ENCODE data around the gene LOXHD1.

The LOXHD1 gene, protein sequence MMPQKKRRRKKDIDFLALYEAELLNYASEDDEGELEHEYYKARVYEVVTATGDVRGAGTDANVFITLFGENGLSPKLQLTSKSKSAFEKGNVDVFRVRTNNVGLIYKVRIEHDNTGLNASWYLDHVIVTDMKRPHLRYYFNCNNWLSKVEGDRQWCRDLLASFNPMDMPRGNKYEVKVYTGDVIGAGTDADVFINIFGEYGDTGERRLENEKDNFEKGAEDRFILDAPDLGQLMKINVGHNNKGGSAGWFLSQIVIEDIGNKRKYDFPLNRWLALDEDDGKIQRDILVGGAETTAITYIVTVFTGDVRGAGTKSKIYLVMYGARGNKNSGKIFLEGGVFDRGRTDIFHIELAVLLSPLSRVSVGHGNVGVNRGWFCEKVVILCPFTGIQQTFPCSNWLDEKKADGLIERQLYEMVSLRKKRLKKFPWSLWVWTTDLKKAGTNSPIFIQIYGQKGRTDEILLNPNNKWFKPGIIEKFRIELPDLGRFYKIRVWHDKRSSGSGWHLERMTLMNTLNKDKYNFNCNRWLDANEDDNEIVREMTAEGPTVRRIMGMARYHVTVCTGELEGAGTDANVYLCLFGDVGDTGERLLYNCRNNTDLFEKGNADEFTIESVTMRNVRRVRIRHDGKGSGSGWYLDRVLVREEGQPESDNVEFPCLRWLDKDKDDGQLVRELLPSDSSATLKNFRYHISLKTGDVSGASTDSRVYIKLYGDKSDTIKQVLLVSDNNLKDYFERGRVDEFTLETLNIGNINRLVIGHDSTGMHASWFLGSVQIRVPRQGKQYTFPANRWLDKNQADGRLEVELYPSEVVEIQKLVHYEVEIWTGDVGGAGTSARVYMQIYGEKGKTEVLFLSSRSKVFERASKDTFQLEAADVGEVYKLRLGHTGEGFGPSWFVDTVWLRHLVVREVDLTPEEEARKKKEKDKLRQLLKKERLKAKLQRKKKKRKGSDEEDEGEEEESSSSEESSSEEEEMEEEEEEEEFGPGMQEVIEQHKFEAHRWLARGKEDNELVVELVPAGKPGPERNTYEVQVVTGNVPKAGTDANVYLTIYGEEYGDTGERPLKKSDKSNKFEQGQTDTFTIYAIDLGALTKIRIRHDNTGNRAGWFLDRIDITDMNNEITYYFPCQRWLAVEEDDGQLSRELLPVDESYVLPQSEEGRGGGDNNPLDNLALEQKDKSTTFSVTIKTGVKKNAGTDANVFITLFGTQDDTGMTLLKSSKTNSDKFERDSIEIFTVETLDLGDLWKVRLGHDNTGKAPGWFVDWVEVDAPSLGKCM (N-terminal part only)

DNA sequence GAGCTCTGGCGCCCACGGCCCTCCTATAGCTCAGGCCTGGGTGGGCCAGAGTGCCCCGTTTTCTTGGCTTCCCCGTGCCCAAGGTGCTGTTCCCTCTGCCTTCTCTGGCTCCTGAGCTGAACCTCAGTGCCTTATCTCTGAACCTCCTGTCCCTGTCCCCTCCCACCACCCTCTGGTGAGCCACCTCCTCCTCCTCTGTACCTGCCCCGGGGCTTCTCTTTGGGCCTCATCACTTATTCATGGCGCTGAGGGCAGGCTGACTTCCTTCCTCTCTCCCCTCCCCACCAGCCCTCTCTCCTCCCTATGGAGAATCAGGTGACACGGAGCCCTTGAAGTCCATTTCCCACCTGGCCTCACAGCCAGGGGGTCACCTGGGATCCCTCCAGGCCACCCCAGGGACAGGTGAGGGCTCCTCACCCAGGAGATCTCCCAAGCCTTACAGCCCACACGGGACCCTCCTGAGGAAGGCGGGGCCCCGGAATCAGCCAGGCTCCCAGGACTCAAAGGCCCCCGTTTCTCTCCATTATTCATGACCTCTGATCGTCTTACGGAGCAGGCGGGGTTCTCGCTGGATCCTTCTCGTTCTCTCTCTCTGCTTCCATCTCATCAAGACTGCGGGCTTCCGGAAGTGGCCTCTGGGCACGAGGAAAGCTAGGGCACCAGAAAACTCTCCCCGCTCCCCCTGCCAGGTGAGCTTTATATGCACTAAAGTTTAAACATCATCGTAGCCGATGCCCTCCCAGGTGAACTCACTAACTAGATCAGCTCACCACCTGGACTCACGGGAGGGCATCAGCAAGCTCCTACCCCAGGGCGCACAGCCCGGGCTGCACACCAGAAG lies at the start of gene LOXHD1:
LOXHD1 (minus strand) TSS at position 106 of the 841 bp plus-strand sequence. CDS start 187 bp downstream, outside the sequence.
- no peak for DNase-seq (ENCODE audit: low read depth)

DNA sequence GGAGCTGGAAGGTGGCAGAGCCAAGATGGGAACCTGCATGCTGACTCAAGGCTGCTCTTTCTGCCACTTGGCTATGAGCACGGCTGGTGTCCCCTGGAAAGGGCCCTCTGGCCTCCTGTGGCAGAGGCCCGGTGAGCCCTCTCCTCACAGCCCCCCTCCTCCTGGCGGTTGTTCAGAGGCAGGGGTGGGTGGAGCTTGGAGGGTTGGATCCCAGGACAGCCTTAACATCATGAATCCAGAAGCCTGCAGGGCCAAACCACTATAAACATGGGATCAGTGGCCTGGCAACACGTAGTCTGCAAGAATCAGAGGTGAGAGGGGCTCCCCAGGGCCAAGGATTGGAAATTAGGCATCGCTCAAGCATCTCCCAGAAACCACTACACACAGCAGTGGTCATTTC lies 48.5 kb upstream of the LOXHD1 start:
- no peak for DNase-seq (ENCODE audit: low read depth)

DNA sequence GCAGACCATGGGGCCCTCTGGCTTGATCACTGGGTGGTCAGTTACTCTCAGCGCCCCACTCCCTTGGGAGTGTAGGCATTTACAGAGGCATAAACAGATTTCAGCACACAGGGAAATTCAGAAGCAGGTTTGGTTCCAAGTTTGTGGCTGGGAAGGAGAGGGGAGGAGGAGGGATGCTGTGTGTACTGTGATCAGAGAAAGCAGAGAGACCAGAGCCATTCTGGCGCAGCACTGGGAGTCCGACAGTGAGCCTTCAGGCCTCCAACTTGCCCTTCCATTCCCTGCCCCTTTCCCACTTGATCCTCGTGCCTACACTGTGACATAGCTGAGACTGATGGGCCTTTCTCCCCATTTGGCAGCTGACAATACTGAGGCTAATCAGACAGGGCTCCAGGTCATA lies 47.8 kb upstream of the LOXHD1 start:
- no peak for DNase-seq (ENCODE audit: low read depth)

DNA sequence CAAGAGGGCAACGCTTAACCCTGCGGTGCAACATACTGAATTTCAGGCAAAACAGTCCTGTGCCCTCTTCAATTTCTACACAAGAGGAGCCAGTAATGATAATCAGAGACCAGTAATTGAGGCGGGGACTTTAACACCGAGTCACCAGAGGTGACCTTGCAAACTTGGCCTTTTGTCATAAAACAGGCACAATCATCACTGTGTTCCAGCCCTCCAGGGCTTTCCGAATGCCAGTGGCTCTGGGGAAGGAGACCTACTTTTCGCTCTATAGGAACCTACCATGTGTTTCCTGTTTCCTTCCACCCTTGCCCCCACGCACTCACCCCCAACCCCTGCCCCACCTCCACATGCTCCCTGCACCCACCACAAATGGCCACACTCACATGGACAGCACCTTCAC lies 47.2 kb upstream of the LOXHD1 start:
- no peak for DNase-seq (ENCODE audit: low read depth)

DNA sequence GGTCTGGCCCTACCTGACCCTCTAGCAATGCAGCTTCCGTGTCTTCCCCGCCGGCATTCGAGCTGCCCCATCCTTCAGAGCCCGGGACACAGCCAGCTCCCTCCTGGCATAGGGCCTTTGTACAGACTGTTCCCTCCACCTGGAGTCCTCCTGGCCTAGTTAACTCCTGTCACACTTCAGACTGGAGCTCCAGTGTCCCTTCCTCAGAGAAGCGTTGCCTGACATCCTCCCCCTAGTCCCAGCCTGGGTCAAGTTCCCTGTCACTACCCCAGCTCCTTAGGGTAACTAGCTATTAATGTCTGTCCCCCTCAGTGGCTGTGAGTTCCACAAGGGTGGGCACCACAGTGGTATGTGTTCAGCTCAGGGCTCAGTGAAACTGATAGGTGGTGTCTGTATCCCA lies 45.5 kb upstream of the LOXHD1 start:
- DNase-seq (ENCODE audit: low read depth): no peak

DNA sequence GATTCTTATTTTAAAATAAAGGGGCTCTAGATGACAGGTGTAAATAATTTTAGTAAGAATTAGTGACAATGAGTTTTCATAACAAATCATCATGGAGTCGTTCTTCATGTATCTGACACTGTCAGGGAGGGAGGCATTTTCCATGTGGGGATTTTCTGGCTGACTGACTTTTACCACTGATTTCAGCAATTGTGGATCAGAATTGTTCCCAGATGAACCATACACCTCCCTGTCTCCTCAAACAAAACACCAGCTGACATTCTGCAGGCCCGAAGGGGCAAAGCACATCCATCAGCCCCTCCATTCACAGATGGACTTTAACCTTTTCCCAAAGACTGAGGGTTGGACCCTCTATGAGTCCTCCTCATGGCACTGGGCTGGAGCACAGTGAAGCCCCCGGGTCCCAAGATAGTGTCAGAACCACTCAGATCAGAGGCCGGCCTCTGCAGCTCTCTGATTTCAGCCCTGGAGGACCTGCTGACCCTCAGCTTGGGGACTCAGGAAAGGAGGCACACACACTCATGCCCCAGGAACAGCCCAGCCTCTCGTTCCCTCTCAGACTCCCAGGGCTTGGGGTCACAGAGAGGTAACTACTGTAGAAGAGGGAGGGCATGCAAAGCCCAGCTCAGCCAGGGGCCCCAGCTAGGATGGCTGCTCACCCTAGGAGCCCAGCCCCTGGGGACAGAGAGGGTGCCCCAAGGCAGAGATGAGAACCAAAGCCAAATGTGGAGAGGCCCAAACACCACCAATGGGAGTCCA lies 43.2 kb upstream of the LOXHD1 start:
- DNase-seq (ENCODE audit: low read depth): no peak

DNA sequence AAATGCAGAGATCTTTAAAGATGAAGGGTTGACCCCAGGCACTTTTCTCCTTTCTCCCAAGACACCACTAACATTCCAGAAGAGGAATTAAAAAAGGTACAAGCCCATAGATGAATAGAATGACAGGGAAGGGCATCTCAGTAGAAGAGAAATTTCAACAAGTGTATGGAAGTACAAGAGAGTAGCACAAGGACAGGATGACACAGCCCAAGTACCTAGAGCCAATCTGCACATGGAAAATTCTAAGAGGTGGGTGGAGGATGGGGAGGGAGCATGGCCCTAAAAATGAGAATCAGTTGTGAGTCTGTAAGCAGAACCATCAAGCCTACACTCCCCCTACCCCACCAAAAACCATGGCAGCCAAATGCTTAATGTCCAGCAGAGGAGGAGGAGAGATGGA lies 39.7 kb upstream of the LOXHD1 start:
- DNase-seq (ENCODE audit: low read depth): no peak

DNA sequence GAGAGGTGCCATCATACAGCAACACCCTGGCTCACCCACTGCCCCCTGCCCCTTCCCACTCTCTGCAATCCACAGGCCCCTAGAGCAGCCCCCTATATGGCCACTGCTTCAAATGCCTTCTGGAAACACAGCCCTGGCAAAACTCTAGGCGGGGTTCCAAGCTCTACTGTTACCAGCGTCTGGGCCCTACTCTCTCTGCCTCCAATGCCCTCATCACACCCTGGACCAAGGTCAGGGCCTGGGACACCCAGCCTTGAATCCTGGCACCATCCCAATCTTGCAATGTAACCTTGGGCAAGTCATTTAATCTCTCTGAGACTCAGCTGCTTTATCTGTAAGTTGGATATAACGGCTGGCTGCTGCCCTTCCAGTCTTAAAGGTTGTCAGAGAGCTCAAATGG lies 39.2 kb upstream of the LOXHD1 start:
- DNase-seq (ENCODE audit: low read depth): no peak

DNA sequence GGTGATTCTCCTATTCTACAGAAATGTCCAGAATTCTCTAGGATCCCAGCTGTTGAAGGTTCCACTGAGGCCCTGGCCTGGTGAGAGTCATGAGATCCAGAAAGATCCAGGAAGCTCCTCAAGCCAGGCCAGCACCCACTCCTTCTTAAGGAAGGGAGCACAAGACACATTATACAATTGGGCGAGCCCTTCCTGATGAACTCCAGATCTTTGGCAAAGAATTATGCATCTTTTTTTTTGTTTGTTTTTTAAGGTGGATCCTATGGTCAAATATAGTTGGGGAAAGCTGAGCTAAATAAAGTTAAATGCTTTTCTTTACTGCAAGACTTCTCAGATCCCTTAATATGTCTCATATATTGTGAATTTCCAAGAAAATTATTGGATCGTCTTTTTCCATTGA lies 37.0 kb upstream of the LOXHD1 start:
- DNase-seq (ENCODE audit: low read depth): no peak

DNA sequence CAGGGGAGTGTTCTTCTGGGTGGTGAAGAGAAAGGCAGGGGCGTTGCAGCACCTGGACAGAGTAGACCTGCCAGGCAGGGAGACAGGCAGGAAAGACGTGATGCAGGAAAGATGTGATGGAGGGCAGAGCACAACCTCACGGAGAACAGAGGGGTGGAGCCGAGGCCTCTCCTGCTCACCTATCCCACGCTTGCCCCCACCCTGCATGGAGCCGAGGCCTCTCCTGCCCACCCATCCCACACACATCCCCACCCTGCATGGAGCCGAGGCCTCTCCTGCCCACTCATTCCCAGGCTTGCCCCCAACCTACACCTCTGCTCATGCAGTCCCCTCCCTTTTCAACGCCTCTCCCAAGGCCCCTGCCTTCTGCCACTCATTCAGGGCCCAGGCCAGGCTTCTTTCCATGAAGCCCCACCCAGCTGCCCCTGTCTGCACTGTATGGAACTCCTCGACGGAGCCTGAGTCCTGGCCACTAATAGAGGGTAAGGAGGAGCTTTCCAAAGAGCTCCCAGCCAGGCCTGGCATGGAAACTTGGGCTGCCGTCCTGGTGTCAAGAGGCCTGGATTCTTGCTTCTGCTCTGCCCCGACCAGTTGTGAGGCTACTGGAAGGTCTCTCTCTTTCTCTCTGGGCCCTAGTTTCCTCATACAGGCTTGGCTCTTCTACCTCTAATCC lies 32.0 kb upstream of the LOXHD1 start:
- no peak for DNase-seq (ENCODE audit: low read depth)

DNA sequence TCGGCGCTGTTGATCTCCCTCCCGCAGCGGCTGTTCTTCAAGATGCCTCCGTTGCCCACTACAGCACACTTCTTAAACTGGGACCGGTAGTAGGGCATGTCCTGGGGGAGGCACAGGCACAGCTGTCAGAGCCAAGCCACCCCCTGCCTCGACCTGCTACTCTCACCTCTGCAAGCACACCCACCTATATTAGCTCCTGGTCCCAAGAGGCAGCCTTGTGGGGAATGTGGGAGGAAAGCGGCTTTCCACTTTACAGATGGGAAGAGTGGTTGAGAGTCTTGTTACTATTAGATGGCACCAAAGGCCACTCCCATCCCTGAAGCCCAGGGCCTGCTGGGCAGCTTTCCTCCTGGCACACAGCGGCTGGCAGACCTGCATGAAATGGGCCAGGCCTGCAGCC lies 29.2 kb upstream of the LOXHD1 start:
- DNase-seq (ENCODE audit: low read depth): no peak

DNA sequence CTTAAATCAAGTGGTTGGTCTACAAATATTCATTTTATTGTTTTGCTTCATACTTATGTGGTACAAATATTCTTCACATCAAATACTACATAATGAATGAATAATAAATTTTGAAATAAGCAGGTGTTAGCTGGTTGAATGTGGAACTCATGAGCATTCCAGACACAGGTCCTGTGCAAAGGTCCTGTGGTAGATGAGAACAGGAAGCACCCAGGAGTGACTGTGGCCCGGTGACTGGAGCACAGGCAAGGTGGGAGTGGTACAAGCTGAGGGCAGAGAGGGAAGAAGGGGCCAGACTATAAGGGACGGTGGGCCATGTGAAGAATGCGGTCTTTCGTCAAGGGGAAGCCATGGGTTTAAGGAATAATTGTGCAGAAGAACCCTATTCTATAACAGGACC lies 26.2 kb upstream of the LOXHD1 start:
- DNase-seq (ENCODE audit: low read depth): no peak

DNA sequence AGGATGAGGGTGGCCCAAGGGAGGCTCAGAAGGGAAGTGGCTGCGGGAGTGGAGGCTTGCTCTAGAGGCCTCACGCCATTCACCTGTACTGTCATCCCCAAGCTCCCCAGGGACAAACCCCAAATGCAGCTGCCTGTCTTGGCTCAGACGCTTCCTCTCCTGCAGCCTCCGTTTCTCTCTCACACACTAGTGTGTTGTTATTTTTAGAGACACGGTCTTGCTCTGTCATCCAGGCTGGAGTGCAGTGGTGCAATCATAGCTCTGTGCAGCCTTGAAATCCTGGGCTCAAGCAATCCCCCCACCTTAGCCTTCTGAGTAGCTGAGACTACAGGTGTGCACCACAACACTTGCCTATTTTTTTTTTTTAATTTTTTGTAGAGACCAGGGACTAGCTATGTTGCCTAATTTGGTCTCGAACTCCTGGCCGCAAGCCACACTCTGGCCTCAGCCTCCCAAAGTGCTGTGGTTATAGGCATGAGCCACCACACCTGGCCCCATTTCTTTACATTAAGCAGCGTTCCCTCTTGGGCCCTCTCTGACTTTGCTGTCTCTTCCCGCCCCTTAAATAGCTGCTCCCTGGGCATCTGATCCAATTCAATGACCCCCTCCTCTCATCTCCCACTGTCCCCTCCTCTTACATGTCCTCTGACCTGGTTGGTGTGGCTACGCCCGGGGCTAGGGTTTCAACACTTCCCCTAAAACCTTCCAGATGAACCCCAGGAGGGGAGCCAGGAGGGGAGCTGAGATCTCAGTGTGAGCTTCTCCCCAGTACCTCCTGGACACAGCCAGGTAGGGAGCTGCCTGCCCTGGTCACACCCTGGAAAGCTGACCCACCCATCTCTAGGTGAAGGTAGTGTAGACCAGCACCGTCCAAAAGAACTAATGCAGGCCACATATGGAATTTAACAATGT lies 24.0 kb upstream of the LOXHD1 start:
- DNase-seq (ENCODE audit: low read depth): no peak

DNA sequence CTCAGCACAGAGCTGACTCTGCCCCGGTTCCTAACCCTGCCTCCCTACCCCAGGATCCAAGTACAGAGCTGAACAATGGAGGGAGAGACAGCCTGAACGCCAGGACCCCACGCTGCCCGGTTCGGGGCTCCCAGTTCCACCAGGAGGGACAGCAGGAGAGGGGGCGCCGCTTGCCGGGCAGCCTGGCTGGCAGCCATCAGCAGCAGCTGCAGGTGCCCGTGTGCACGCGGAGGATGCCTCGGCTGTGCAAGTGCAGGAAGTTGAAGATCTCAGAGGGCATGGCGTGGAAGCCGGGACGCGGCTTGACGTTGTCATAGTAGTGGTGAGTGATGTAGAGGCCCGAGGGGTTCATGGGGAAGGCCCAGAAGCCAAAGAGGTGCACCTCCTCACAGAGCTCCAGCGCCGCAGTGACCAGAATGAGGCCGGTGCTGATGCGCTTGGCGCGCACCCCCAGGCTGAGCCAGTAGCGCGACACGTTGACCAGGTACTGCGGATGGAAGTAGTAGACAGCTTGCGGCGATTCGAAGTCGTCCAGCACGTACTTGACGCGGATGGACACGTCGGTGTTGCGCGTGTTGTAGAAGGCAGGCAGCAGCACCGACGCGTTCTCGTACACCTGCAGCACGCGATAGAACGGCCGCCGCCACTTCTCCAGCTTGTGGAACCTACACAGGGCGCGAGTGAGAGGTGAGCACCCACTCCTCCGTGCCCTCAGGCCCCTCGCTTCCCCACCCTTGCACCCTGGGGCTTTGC lies 23.0 kb upstream of the LOXHD1 start:
- DNase-seq (ENCODE audit: low read depth): no peak

DNA sequence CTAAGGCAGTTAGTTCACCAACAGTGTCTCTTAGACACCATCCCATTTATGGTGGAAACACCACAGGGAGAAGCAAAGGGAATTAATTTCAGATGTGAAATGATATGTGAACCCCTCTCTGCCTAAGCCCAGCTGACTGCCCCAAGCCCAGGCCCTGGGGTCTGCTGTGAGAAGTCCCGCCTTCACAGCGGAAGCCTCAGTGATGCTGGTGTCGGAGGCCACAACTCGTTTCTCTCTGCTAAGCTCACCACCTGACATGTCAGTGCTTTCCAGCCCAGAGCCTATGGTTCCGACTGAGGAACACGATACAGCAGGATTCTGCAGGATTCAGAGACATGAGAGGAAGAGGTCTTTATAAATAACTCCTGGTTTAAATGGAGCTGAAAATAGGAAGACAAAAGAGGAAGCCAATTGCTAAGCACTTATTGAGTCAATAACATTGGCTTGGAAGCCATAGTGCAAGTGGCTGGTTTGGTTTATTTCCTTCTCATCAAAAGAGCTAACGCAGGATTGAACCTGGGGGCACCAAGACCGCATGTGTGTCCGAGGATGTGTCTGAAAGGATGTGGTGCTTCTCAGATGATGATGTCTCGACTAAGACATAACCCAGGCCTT lies 21.9 kb upstream of the LOXHD1 start:
- DNase-seq (ENCODE audit: low read depth): no peak

DNA sequence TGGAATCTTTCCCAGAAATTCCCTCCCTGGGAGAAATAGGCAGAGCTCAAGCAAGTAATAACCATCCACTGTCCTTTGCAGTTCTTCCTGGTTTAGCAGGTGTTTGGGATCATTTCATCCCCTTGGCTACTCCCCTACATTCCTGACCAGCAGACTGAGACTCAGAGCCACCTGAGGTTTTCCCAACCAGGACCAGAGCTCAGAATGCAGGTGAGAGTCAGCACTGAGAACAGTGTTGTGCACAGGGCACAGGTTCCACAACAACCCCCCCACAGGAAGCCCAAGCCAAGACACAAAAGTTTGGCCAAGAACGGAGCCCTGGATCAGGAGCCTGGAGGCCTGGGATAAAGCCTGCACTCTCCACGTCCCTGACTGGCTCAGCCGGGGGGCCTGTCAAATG lies 21.0 kb upstream of the LOXHD1 start:
- no peak for DNase-seq (ENCODE audit: low read depth)

DNA sequence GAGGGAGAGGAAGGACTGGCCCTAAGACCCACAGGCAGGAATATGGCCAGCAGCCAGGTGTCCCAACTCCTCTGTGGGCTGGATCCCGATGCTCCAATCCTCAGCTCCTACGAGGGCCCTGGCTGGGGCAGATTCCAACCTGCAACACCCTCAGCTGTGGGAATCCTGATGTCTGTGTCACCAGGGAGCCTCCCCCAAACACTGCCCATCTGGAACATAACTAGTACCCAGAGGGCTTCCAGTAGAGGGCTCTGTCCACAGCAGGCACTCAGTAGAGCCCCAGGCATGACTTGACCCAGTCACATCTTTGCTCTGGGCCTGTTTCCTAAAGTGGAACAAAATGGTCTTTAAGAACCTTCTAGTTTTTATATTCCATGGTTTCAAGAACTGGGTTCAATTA lies 20.6 kb upstream of the LOXHD1 start:
- DNase-seq (ENCODE audit: low read depth): no peak
